CD4-positive, alpha-beta T cell treated with Interleukin-6 at 100 ng/mL for 8 hours (primary cell): ENCODE measurements around the gene CRIP3.
"Not testable (repeated sequence)": the region's sequence is repeated elsewhere in the genome, so short reads cannot be mapped to it uniquely, and the experiment has no call there.

ENCODE experiments used
- DNase-seq: peaks from one replicate; pipeline ENCODE4 v3.0.0-alpha.2; 2020; ENCODE audit warnings: mixed read lengths, low spot score

The CRIP3 gene

DNA sequence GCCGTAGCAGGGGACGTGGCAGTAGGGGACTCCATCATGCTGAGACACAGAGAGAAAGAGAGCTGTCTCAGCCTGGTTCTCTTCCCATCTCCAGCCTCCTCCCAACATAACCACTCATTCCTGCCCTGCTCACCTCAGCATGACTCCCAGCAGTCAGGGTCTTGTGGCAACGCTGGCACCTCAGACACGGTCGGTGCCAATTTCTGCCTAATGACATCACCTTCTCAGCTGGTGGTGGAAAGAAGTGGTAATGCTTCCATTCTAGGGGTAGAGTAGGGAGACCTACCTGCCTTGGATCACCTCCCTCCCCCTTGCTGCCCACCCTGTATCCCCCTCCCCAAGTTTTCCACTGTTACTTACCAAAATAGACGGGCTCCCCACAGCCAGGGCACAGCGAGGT, 2.5 kb downstream of the CRIP3 start:
- no peak for DNase-seq

DNA sequence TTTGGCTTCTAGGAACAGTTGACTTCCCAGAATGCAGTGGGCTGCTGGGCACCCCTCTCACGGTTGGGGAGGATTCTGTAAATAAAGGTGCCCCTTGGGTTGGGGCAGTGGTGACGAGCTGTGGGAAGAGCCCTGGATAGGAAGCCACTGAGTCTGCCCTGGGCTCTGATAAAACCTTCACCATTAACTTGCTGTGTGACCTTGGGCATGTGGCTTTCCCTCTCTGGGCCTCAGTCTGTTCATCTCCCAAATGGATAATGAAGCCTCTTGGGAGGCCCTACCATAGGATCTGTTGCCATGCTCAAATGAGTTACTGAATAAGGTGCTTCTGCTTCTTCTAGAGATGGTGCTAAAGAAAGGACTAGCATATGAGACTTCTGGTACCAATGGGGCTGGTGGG, 3.7 kb downstream of the CRIP3 start:
- no peak for DNase-seq

DNA sequence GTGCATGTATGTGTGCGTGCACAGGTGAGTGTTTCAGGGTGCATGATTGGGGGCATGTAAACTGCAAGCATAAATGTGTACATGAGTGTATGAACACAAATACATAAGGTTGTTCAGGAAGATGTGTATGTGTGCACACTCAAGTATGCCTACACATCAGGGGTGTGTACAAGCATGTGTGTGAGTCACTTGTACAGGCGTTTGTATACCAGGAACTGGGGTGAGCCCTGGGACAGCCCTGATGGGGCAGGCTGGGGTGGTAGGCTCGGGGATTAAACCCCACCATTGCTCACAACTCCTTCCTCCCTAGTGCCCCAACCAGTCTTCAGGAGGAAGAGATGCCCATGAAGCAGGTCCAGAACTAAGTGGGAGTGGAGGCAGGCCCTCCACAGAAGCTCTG, 4.3 kb downstream of the CRIP3 start:
- no peak for DNase-seq

DNA sequence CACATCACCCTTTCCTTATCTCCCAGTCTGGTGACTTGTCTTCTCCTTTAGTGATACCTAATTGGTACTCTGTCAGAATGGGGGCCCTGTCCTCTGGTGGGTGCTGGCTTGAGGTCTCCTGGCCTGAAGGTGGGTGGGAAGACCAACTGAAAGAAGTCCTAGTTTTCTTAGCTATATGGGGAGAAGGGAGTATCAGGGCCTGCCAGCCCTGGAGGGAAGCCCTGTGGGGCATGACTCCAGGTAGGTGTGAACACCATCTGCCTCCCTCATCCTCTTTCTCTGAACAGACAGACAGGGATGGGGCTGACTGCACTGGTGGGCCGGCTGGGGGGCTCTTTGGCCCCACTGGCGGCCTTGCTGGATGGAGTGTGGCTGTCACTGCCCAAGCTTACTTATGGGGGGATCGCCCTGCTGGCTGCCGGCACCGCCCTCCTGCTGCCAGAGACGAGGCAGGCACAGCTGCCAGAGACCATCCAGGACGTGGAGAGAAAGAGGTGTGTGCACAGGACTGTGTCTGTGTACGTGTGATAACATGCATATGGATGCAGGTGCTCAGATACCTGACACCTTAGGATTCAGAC, 4.8 kb downstream of the CRIP3 start:
- no peak for DNase-seq

DNA sequence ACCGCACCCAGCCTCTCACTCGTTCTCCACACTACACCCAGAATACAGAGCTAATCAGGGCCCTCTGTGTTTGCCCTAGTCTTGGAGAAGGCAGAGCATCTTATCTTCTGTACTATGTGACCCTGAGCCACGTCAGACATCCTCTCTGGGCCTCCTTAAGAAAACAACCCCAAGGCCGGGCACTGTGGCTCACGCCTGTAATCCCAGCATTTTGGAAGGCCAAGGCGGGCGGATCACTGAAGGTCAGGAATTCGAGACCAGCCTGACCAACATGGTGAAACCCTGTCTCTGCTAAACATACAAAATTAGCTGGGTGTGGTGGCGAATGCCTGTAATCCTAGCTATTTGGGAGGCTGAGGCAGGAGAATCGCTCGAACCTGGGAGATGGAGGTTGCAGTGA, 5.6 kb downstream of the CRIP3 start:
- DNase-seq = not testable (repeated sequence)

DNA sequence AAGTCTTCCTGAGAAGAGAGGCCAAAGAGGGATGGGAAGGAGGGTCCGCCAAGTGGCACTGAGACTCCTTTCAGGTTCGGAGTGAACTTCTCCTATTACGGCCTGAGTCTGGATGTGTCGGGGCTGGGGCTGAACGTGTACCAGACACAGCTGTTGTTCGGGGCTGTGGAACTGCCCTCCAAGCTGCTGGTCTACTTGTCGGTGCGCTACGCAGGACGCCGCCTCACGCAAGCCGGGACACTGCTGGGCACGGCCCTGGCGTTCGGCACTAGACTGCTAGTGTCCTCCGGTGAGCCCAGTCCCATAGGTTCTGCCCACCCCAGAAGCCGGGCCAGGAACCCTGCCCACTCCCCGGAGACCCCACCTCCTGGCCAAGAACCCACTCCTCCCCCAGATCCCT, 6.5 kb downstream of the CRIP3 start:
- DNase-seq = no peak

DNA sequence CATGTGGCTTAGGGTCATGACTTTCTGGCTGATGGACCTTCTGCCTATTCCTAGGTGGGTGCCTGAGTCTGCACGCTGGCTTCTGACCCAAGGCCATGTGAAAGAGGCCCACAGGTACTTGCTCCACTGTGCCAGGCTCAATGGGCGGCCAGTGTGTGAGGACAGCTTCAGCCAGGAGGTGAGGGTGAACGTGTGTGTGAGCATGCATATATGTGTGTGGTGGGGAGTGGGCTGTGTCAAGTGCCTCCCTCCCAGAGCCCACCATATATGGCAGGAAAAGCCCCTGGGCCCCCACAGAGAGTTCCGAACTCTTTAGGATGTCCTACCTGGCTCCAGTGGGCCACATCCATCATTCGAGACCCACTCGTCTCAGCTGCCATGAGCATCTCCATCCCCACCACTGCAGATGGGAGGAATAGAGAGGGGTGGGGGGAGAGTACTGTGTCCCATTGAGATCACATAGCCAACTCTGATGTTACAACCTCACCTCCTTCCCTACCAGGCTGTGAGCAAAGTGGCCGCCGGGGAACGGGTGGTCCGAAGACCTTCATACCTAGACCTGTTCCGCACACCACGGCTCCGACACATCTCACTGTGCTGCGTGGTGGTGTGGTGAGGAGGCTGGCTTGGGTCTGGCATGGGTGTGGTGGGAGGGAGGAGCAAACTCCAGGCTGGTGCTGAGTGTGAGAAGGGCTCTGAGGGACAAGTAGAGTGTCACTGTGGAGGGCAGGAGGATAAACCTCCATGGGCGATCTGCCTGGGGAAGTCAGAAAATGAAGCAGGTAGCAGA, 7.3 kb downstream of the CRIP3 start:
- no peak for DNase-seq

DNA sequence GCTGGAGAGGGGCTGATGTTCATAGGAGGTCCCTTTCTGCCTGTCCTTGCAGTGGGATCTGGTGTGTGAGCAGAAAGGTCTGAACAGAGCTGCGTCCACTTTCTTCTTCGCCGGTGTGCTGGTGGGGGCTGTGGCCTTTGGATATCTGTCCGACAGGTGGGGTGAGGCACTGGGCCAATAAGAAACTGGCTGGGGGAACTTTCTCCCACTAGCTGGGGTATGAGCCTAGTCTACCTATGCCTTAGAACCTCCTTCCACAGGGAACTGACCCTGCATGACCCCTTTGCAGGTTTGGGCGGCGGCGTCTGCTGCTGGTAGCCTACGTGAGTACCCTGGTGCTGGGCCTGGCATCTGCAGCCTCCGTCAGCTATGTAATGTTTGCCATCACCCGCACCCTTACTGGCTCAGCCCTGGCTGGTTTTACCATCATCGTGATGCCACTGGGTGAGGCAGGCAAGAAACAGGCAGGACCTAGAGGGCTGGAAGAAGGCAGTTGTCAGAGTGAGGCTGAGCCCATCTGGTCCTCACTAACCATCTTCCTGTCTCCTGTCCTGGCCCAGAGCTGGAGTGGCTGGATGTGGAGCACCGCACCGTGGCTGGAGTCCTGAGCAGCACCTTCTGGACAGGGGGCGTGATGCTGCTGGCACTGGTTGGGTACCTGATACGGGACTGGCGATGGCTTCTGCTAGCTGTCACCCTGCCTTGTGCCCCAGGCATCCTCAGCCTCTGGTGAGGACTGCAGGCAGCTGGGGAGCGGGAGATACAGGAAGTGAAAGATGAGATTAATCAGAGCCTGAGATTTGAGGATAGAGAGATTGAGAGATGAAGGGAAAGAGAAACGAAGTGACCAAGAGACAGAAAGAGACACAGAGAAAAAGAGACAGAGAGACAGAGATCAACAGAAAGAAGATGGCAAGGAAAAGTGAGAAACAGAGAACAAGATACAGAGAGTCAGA, 9.0 kb downstream of the CRIP3 start:
- no peak for DNase-seq

DNA sequence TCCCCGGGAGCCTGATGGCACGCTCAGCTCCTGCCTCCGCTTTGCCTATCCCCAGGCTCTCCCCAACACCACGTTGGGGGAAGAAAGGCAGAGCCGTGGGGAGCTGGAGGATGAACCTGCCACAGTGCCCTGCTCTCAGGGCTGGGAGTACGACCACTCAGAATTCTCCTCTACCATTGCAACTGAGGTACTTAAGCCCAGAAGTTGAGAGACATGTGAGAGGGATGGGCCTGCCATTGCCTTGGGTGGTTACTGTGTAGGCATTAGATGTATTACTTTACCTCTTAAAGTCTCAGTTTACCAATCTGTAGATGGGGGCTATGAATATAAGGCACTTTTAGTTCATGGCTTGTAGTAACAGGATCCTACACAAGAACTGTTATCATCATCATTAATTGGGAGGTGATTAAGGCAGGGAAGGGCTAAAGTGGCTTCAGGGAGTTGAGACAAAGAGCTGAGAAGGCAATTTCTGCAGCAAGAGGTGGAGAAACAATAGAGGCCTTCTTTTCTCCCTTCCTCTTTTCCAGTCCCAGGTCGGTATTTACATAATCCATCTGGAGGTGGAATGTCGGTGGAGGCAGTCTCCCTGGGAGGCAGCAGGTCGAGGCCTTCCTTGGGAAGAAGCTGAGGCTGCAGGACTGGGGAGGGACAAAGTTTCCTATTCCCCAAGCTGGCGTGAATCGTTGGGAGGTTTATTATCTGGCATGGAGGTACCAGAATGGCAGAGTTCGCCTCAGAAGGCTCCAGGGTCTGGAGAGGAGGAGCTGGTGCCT, 9.9 kb downstream of the CRIP3 start:
- no peak for DNase-seq

DNA sequence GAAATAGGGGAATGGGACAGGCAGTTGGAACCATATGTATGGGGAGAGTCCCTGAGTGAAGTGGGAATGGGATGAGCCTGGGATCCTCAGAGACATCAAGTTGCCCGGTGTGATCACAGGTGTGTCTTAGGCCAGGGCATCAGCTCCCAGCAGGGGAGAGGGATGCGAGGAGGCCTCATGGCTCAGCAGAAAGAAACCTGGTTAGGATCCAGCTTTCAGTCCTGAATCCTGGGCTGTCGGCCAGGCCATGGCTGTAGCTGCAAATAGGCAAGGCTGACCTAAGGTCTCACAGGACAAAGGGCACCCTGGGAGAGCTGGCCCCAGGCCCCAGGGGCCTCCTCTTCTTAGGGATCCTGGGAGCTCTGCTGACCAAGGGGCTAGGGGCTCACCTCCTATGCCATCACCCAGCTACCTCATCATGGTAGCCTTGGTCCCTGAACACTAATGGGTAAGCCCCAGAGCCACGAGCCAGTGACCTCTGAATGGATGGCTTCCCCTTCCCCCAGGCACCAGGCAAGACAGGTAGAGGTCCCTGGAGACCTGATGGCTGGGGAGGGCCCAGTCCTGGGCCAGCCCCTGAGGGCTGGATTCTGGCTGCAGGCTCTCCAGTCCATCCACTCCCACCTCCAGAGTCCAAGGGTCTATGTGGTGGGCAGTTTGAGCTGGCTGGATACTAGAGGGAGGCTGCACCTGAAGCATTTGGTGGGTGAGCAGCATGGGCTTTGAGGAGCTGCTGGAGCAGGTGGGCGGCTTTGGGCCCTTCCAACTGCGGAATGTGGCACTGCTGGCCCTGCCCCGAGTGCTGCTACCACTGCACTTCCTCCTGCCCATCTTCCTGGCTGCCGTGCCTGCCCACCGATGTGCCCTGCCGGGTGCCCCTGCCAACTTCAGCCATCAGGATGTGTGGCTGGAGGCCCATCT, 10.7 kb downstream of the CRIP3 start, which contains the start of gene SLC22A7:
Gene SLC22A7 (plus strand): TSS at position 617 of the 921 bp plus-strand sequence. CDS start 99 bp downstream, at position 716.
- no peak for DNase-seq

DNA sequence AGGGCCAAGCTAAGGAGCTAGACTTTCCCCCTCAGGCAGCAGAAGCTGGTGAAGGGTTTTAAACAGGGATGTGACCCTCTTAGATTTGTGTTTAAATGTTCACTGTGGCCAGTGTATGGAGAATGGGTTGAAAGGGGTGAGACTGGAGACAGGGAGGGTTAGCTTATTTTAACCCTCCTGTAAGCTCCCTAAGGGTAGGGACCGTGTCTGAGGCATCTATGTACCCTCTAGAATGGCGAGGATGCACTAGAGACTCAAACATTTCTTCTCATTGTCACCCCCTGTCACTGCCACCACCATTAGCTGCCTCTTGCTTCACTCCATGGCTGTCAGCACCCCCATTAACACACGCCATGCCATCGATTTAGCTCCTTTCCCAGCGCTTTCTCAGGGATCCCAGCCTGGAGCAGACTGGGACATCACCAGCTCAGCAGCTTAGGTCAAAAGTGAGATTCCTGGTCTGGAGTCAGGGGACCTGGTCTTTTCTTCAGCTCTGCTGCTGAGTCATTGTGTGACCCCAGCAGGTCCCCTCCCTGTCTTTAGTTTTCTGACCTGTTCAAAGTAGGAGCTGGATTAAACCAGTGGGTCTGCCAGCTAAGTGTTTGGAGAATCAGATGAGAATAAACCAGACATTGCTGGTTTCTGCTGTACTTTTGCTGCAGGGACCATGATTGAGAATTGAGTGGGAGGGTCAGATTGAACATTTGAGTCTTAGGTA, 11.7 kb downstream of the CRIP3 start:
- DNase-seq = no peak

DNA sequence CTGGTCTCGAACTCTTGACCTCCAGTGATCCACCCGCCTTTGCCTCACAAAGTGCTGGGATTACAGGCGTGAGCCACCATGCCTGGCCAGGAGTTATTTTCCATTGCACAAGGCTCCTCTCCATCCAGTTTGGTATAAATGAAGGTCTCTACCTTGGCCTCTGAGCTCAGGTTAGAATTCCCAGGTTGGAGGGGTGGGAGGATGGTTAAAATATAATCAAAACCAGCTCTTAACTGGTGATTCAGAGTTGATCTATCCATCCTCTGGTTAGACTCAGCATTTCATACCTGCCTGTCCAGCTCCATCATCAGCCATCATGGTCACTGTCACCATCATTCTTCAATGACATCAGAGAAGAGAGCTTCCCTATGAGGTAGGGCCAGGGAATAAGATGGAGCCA, 13.2 kb downstream of the CRIP3 start:
- no peak for DNase-seq

DNA sequence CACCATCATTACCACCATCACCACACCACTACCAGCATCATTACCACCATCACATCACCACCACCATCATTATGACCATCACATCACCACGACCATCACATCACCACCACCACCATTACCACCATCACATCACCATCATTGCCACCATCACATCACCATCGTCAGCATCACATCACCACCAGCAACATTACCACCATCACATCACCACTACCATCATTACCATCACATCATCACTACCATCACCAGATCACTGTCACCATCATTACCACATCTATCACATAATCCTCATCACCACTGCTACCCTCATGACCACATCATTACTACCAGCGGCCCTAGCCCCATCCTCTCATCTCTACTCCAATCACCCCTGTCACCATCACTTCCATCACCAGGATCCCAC, 14.1 kb downstream of the CRIP3 start:
- no peak for DNase-seq

DNA sequence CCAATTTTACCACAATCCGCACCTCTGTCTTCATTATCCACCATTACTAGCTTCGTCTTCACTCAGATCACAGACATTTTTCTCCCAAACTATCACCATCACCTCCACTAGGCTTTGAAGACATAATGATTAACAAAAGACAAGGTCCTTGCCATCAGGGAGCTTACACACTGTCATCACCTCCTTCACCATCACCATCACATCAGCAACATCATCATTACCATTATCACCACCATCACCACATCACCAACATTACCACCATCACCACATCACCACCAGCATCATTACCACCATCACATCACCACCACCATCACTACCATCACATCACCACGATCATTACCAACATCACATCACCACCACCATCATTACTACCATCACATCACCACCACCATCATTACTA, 14.9 kb downstream of the CRIP3 start:
- DNase-seq = no peak

DNA sequence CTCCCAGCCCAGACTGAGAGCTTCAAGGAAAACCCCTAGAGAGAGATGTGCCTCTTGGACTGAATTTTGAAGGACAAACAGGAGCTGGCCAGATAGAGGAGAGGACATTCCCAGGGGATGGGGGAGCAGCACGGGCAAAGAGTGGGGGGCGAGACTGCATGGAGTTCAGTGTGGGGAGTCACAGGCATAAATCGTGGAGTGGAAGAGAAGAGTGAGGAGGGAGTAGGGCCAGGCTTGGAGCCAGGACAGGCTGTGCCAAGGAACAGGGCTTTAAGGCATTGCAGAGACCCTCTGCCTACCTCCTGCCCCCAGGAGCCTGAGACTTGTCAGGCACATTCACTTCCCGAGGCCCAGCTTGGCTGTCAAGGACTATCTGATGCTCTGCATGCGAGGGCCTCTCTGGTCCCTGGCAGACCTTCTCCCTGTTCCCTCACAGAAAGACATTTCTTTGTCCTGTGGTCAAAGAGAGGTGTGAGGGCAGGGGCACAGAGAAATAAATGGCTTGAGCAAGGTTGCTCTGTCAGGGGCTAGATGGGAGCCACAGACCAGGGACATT, 15.8 kb downstream of the CRIP3 start:
- DNase-seq = no peak

DNA sequence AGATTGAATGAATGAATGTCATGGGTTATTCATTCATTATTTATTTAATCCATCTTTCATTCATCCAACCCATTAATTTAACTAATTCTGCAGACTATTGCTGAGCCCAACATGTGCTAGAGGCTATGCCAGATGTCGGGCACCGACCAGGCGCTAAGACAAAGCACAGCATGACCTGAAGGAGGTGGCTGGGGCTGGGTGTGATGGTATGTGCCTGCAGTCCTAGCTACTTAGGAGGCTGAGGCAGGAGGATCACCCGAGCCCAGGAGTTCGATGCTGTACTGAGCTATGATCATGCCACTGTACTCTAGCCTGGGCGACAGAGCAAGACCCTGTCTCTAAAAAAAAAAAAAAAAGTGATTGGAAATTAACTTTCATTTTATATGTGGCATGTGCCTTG, 16.3 kb downstream of the CRIP3 start:
- no peak for DNase-seq

DNA sequence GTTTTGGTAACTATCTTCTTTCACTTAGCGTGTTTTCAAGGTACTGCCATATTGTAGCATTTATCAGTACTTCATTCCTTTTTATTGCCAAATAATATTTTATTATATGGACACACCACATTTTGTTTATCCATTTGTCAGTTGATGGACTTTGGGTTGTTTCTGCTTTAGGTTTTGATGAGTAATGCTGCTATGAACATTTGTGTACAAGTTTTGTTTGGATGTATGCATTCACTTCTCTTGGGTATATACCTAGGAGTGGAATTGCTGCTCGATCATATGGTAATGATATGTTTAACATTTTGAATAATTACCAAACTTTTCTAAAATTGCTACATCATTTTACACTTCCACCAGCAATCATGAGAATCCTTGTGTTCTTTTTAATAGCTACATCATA, 16.9 kb downstream of the CRIP3 start:
- DNase-seq = no peak

DNA sequence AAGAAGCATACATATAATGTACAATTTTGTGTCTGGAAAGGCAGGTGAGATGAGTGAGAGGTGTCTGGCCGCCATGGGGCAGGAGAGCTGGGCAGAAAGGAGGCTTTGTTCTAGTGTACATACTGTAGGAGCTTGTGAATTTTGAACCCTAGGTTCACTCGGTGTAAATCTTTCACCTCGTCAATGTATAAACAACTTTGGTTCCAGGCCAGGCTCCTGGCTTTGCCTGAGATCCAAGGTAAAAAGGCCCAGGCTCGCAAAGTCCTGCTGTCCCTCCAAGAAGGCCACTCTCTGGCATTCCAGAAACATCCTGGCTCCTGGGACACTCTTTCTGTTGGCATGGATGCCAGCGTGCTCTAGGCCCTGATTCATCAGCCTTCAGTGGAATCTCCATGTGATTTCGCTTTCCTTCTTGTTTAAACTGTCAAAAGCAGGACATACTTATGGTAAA, 17.7 kb downstream of the CRIP3 start:
- DNase-seq = no peak

DNA sequence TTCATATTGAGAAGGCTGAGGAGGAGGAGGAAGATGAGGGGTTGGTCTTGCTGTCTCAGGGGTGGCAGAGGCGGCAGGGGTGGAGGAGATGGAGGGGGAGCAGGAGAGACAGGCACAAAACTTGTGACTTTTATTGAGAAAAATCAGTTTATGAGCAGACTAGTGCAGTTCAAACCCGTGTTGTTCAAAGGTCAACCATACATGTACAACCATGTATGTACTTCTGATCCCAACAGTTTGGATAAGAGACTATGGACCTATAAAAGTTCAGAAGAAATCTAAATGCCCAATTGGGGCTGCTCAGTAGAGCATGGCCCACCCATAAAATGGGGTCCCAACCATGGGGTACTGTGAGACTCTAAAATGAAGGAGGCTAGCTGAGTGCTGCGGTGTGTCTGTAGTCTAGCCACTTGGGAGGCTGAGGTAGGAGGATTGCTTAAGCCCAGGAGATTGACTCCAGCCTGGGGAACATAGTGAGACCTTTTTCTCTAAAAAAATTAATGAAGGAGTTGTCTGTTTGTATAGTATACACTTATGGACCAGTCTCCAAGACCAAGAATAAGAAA, 18.2 kb downstream of the CRIP3 start:
- no peak for DNase-seq
